WI38 (cell line): ENCODE measurements around the gene GATB.
A peak's percentile ranks its signal among the peaks of the same experiment; 100 is the strongest.

Source experiments
- H3K4me3 ChIP-seq: 2 replicates; pipeline ENCODE4 v1.5.1; 2011; ENCODE audit warnings: low read depth, mild to moderate bottlenecking, control low read depth, low read length
- CTCF ChIP-seq: IDR thresholded peaks from 2 replicates; pipeline ENCODE4 v1.5.1; 2012; ENCODE audit warnings: low read depth, mild to moderate bottlenecking, control low read depth, low read length

Gene GATB

DNA sequence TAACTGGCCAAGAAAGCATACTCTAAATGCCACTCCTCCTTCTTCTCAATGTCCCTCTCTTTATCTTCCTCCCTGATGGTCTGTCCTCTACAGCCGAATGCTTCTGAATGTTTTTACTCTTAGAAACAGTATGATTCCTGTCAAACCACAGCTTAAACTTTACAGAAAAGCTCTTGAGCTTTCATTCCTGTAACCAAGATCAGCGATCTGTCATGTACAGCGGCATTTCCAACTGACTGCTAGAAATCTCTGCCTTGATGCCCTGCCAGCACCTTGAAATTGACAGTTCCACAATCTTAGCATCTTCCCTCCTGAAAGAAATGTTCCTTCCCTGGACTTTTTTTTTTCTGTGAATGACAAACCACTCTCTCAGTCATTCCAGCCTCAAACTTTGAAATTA, 11.5 kb upstream of the GATB start:
- H3K4me3 ChIP-seq = no peak overlapping the region
- no peak for TF ChIP-seq CTCF

GRCh38 chr4:151771664-151772063, 10.9 kb upstream of the GATB start:
- TF ChIP-seq CTCF = no peak

GRCh38 chr4:151770154-151770553, 9.3 kb upstream of the GATB start:
- TF ChIP-seq CTCF = no peak
- no peak overlapping the region for H3K4me3 ChIP-seq

More at GRCh38 chr4:151771664-151772063, 10.9 kb upstream of the GATB start:
- H3K4me3 ChIP-seq = no peak overlapping the region

DNA sequence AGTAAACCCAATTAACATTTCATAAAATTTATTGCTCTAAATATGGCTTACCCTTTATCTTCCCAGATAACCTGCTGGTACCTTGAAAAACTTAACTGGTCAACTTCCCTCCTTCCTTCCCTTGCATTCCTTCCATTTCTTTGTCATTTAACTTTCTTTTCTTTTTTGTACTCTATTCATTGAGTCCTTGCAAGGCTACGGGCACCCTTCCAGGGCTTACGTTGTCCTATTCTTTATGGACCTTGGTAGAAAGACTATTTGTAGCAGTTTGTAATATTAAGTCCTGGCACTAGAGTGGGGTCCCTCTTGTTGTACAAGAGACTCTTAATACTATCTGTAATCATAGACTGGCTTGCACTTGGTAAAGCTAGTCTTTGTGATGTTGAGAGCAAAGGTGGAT, 8.0 kb upstream of the GATB start:
- H3K4me3 ChIP-seq = no peak overlapping the region
- TF ChIP-seq CTCF = no peak

- H3K4me3 ChIP-seq = no peak overlapping the region
- TF ChIP-seq CTCF = no peak
Measured at GRCh38 chr4:151766691-151767090, 5.9 kb upstream of the GATB start.

GRCh38 chr4:151760002-151760401, 805 bp downstream of the GATB start:
- H3K4me3 ChIP-seq = peak overlapping the region; percentile 67
- no peak for TF ChIP-seq CTCF

DNA sequence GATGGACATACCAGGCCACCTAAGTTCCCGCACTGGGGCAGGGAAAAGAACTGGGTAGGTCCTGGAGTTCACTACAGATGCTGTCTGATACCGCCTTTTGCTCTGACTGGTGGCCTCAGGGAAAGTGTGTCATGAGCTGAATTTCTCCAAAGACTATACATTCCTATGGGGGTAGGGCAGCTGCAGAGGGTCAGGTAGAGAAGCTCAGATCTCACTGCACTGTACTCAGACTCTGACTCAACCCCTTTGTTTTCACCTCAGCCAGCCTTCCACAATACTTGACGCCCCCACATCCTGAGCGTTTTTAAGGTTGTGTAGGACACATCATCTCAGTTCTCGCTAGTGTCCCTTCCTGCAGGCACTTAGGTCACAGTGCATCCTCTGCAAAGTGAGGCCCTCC, 7.8 kb downstream of the GATB start:
- no peak for TF ChIP-seq CTCF
- H3K4me3 ChIP-seq = no peak overlapping the region
